ENCODE results near the gene STUM.

DNA sequence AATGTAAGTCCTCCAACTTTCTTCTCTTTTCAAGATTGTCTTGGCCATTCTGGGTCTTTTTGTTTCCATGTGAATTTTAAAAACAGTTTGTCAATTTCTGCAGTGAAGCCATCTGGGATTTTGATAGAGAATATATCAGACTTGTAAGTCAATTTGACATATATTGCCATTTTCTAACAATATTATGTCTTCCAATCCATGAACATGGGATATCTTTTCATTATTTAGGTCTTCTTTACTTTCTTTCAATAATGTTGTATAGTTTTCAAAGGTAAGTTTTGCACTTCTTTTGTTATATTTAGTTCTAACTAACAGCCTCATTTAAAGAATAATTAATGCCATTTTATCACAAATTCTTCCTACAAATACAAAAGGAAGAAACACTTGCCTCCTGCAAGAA is 73.4 kb downstream of the STUM start:
- TF ChIP-seq, protein P1, sequence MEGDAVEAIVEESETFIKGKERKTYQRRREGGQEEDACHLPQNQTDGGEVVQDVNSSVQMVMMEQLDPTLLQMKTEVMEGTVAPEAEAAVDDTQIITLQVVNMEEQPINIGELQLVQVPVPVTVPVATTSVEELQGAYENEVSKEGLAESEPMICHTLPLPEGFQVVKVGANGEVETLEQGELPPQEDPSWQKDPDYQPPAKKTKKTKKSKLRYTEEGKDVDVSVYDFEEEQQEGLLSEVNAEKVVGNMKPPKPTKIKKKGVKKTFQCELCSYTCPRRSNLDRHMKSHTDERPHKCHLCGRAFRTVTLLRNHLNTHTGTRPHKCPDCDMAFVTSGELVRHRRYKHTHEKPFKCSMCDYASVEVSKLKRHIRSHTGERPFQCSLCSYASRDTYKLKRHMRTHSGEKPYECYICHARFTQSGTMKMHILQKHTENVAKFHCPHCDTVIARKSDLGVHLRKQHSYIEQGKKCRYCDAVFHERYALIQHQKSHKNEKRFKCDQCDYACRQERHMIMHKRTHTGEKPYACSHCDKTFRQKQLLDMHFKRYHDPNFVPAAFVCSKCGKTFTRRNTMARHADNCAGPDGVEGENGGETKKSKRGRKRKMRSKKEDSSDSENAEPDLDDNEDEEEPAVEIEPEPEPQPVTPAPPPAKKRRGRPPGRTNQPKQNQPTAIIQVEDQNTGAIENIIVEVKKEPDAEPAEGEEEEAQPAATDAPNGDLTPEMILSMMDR (IDR thresholded peaks at IDR 0.05 in 4 of 5, conservative IDR thresholded peaks at IDR 0.05 in 1 of 5), result no peak
- no peak for TF ChIP-seq POLR2A (IDR thresholded peaks at IDR 0.05)

Measured in gastrocnemius medialis (tissue), 4 donors.